Stimulated activated effector memory CD8-positive, alpha-beta T cell treated with anti-CD3 and anti-CD28 coated beads, Interleukin-12 subunit alpha, Interleukin-12 subunit beta, amount 100 ng/mL, for 72 hours (primary cell): ENCODE results near the gene TNIK.

Experiments used
- ATAC-seq: fragments of 150-1000 bp; cut with Tn5 transposase; 2 replicates; pipeline ENCODE4 v1.10.0; 2021
- DNase-seq, 2 donors: peaks; one replicate each; pipeline ENCODE4 v3.0.0; 2021 to 2022; ENCODE audit warnings: low spot score in 2 of 2
- H3K27ac Mint-ChIP-seq: one replicate; pipeline ENCODE4 v1.8.0; 2022; ENCODE audit warnings: mild to moderate bottlenecking, mixed read lengths
- H3K36me3 Mint-ChIP-seq: one replicate; pipeline ENCODE4 v1.8.0; 2022; ENCODE audit warnings: mild to moderate bottlenecking, mixed read lengths
- H3K4me1 Mint-ChIP-seq: one replicate; pipeline ENCODE4 v1.8.0; 2022; ENCODE audit warnings: mixed read lengths
- H3K4me3 Mint-ChIP-seq: one replicate; pipeline ENCODE4 v1.8.0; 2022; ENCODE audit warnings: mild to moderate bottlenecking, mixed read lengths
- H3K9me3 Mint-ChIP-seq: one replicate; pipeline ENCODE4 v1.8.0; 2022; ENCODE audit warnings: mixed read lengths

TNIK gene

DNA sequence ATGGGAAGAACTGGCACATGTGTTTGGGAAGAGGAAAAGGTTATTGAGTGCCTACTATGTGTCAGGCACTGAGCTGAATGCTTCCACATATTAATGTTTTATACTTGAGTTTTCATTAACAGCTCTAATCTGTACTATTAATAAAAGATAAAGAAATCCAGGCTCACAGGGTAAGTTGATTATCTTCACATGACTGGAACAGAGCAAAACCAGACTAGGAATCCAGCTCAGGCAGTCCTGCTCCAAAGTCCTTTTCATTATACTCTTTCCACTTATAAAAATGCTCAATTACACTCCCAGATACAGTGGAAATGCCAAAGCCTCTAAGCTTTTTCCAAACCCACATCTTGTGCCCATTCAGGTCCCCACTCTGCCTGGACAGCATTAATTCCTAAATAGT is 97.6 kb downstream of the TNIK start:
- peak overlapping the region; percentile 33 for H3K27ac Mint-ChIP-seq
- no peak overlapping the region for H3K4me3 Mint-ChIP-seq
- H3K9me3 Mint-ChIP-seq: no peaks in the 10 kb centered on the region
- ATAC-seq (no peak), DNase-seq (no peak)
- H3K36me3 Mint-ChIP-seq: peaks cover 2% of the 10 kb centered on the region
- peaks cover 41% of the 10 kb centered on the region for H3K4me1 Mint-ChIP-seq

DNA sequence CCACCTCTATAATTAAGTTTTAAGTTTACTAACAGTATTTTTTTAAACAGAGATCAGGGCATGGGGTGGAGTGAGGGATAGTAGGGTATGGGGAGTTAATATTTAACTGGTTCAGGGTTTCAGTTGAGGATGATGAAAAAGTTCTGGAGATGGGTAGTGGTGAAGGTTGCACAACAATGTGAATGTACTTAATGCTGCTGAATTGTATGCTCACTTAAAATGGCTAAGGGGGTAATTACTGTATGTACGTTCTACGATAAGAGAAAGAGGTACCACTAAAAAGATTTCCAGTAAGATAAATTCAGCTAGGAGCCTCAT is 101.4 kb downstream of the TNIK start:
- H3K36me3 Mint-ChIP-seq: peaks cover 4% of the 10 kb centered on the region
- no peak for ATAC-seq
- DNase-seq: no peak
- H3K27ac Mint-ChIP-seq: peak overlapping the region; percentile 18
- H3K4me3 Mint-ChIP-seq: no peak overlapping the region
- peaks cover 61% of the 10 kb centered on the region for H3K4me1 Mint-ChIP-seq
- H3K9me3 Mint-ChIP-seq: no peaks in the 10 kb centered on the region

DNA sequence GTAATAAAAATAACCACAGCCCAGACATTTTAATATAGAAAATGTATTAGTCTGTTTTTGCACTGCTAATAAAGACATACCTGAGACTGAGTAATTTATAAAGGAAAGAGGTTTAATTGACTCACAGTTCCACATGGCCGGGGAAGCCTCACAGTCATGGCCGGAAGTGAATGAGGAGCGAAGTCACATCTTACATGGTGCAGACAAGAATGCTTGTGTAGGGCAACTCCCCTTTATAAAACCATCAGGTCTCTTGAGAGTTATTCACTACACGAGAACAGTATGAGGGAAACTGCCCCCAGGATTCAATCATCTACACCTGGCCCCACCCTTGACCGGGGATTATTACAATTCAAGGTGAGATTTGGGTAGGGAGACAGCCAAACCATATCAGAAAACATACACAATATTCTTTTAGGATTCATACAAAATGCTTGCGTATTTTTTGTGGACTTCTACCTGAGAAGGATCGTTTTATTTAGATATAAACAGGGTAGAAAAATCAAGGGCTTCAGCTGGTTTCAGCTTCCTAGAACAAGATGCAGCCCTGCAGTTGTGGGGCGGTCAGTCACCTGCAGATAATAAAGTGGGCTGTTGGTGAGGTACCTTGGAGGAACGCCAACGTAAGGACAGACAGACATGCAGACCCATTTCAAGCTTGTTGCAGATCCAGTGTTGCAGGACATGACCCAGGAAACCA is 101.9 kb downstream of the TNIK start:
- no peak for ATAC-seq

DNA sequence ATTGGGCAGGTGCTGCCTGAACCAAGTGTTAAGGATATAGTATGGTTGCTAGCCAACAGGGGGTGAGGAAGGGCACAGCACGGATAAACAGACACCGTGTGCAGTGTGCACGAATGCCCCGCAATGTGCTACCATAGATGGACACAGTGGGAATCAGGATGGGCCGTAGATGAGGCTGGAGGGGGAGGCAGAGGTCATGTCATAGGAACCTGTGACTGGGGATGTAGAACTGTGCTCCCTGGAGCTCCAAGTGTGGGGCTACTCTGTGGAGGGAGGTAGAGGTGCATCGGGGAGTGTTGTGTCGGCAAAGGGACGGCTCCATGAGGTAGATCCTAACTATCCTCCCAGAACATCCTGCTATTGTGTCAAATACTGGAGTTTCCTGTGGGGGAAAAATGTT is 102.5 kb downstream of the TNIK start:
- Mint-ChIP-seq H3K4me3 (no peak overlapping the region), H3K36me3 (peaks cover 4% of the 10 kb centered on the region), H3K27ac (no peak overlapping the region), H3K4me1 (peaks cover 49% of the 10 kb centered on the region), H3K9me3 (no peaks in the 10 kb centered on the region)
- ATAC-seq (no peak), DNase-seq (no peak)

More for the DNA sequence above, 101.9 kb downstream of the TNIK start:
- peaks cover 4% of the 10 kb centered on the region for H3K36me3 Mint-ChIP-seq
- no peaks in the 10 kb centered on the region for H3K9me3 Mint-ChIP-seq
- no peak overlapping the region for H3K27ac Mint-ChIP-seq
- H3K4me1 Mint-ChIP-seq: peaks cover 56% of the 10 kb centered on the region
- no peak for DNase-seq
- no peak overlapping the region for H3K4me3 Mint-ChIP-seq

DNA sequence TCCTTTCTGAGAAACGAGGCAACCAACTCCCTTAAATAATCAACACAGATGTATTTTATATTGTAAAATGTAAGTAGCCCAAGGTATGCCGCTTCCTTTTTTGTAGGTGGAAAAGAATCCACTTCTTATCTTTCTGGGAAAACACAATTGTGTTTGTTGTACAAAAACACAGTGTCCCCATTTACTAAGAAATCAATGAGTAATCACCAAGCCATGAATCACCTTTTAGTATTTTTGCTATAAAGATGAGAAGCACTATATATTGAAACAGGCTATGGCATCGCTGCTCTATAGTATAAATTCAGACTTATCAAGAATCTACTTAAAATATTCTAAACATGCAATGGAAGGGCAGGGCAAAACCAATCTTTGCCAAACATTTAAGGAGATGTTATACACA is 104.0 kb downstream of the TNIK start:
- ATAC-seq: no peak
- peaks cover 58% of the 10 kb centered on the region for H3K4me1 Mint-ChIP-seq
- DNase-seq: no peak
- no peaks in the 10 kb centered on the region for H3K9me3 Mint-ChIP-seq
- peaks cover 4% of the 10 kb centered on the region for H3K36me3 Mint-ChIP-seq
- H3K27ac Mint-ChIP-seq: peak overlapping the region; percentile 11
- no peak overlapping the region for H3K4me3 Mint-ChIP-seq

DNA sequence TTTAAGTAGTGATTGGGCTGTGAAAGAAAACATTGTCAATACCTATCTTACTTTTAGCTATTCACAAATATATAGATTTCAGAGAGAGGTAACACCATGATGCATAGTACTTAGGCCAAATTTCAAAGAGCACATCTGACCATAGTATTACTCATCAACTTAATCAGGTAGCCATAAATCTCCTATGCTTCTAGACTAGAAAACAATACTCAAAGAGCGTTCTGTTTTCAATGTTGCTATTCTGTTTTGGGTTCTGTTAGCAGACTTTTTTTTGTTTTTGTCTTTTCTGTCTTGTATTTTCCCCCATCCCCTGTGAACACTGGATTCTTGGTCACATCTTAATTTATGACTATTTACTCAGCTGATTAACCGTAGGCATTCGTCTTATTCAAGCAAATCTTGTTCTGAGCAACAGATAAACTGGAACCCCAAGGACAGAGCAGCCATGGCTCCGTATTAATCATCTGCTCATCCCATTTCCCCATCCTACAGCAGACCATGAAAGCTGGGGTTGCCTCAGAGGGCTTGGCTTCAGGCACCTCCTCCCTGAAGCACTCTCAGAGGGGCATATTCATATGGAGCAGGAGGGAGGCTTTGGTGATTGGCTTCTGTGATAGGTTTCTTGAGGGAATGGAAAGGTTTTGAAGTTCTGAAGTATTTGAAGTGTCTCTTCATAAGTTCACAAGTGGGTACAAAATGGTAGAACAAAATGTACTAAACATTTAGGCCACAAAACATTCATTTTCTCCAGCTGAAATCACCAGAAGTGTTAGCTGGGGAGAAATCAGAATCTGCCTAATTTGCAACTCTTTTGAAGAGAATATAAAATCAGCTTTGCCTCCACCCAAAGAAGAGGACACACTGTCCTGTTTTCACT is 105.3 kb downstream of the TNIK start:
- Mint-ChIP-seq H3K9me3 (no peaks in the 10 kb centered on the region), H3K27ac (no peak overlapping the region), H3K4me1 (peaks cover 52% of the 10 kb centered on the region), H3K4me3 (no peak overlapping the region), H3K36me3 (peaks cover 4% of the 10 kb centered on the region)
- DNase-seq (no peak), ATAC-seq (peak; percentile 42)

DNA sequence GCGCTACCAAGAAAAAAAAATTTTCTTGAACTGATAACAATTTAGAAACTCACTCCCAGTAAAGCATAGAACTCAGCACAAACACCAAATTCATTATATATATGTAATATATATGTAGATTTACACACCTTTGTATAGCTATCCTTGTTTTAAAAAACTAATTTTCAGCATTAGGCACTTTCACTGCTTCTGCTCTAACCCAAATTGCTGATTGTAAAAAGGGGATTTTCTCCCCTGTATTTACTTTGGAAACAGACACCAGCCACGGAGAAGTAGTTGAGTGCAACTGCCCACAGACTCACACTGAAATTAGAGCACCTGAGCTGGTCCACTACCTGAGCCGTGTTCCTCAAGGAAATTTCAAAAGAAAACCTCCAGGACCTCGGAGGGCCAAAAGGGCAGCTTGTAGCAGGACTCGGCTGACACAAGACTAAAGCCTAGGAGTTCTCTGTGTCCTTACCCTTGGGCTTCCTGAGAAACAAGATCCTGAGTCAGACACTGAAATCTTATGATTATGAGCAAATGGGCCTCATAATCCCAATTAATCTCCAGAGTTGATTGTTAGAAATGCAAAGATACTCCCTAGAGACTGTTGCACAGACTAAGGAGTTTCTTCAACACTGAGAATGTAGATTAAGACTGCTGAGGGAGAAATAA is 106.0 kb downstream of the TNIK start:
- H3K4me3 Mint-ChIP-seq: no peak overlapping the region
- DNase-seq: no peak
- H3K4me1 Mint-ChIP-seq: peaks cover 57% of the 10 kb centered on the region
- peaks cover 4% of the 10 kb centered on the region for H3K36me3 Mint-ChIP-seq
- no peaks in the 10 kb centered on the region for H3K9me3 Mint-ChIP-seq
- H3K27ac Mint-ChIP-seq: no peak overlapping the region
- ATAC-seq: no peak

DNA sequence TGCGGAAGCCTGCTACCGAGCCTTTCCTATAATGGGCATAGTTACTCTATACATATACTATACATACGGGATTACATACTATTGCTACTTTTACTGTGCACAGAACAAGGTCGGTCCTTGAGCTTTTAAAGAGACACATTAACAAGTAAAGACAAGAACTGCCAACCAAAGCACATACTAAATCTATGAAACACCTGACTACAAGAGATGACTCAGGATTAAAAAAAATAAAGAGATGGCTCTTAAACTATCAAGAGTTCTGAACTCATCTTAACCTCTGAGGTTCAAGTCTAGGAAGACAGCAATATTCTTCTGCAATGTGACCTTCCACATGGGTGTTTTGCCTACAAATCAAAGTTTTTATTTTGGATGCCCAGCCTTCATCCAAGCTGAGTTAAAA is 106.8 kb downstream of the TNIK start:
- no peak for DNase-seq
- Mint-ChIP-seq H3K9me3 (no peaks in the 10 kb centered on the region), H3K4me3 (no peak overlapping the region), H3K27ac (no peak overlapping the region), H3K4me1 (peaks cover 51% of the 10 kb centered on the region), H3K36me3 (peaks cover 4% of the 10 kb centered on the region)
- no peak for ATAC-seq

DNA sequence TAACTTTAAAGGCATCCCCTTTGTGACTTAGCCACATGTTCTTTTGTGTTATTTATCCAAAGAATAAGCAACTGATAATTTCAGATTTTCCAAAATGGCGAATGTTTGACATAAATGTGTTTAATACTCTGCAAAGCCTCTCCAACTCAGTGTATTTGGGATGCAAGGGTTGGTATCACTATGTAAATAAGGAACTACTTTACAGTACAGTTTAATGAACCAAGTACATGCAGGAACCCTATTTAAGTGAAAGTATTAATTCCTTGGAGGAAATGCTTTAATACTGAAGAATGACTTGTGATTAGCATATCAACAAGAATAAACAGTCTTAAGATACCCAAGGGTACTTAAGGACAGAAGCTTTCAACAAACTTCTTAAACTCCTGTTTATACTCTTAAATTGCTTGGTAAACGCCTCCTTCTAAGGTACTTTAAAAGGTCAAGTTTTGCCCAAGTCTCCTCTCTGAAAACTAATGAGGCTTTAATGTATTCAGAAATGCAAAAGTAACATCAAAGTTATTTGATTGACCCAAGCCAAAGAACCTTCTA is 107.7 kb downstream of the TNIK start:
- peaks cover 49% of the 10 kb centered on the region for H3K4me1 Mint-ChIP-seq

DNA sequence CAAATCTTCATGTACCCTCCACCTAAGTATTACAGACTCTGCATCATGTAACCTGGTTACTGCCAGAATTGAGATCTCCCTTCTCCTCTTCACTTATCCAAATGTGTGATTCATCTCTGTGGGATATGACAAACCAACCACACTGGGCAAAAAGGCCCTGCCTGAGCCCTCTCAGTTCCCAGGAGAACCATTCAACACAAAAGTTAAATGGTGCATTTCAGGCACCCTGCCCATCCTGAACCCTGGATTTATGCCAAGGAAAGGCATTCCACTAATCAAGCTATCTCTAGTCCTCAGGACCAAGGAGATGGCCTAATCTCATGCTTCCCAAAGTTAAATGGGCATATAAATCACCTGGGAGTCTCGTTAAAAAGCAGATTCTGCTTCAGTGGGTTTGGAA is 108.5 kb downstream of the TNIK start:
- H3K4me1 Mint-ChIP-seq: peaks cover 52% of the 10 kb centered on the region
- ATAC-seq: peak; percentile 78
- no peak for DNase-seq

More for the DNA sequence above, 107.7 kb downstream of the TNIK start:
- H3K4me3 Mint-ChIP-seq: no peak overlapping the region
- ATAC-seq (no peak), DNase-seq (no peak)
- no peaks in the 10 kb centered on the region for H3K9me3 Mint-ChIP-seq
- H3K36me3 Mint-ChIP-seq: peaks cover 4% of the 10 kb centered on the region
- H3K27ac Mint-ChIP-seq: no peak overlapping the region

DNA sequence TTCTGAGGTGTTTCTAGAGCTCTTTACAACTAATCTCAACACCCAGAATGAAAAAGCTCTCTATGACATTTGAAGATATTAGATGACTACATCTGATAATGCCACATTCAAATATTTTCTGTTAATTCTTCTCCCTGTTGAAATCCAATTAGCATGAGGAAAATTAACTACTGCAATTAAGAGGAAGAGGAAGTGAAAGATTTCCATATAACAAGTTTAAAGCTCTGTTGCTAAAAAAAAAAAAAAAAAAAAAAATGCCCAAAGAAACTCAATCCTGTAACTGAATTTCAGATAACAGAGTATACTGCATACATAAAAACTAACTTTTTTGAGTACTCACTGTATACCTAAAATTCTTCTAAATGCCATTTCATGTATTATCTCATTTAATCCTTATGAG is 109.8 kb downstream of the TNIK start:
- Mint-ChIP-seq H3K27ac (no peak overlapping the region), H3K36me3 (peaks cover 4% of the 10 kb centered on the region), H3K4me1 (peaks cover 50% of the 10 kb centered on the region), H3K9me3 (no peaks in the 10 kb centered on the region), H3K4me3 (no peak overlapping the region)
- DNase-seq (no peak), ATAC-seq (no peak)

More for the DNA sequence above, 108.5 kb downstream of the TNIK start:
- H3K9me3 Mint-ChIP-seq: no peaks in the 10 kb centered on the region
- no peak overlapping the region for H3K27ac Mint-ChIP-seq
- H3K36me3 Mint-ChIP-seq: peaks cover 4% of the 10 kb centered on the region
- no peak overlapping the region for H3K4me3 Mint-ChIP-seq

DNA sequence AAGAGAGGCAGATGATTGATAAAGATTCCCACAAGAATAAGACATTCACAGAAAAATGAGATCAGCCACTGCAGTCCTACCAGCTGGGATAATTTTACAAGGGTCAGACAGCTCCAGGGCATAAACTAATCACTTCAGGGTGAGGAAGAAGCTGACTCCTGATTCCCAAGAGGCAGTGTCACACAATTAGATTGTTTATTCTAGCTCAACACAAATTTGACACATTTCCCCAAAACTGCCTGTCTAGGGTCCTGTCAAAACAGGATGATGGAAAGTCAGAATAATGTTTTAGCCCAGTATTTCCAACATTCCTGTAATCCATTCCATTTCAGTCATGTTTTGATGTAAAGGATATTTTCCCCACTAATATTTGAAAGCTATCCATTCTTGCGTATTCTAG is 110.8 kb downstream of the TNIK start:
- H3K36me3 Mint-ChIP-seq: no peaks in the 10 kb centered on the region
- no peak for DNase-seq
- ATAC-seq: no peak
- no peak overlapping the region for H3K27ac Mint-ChIP-seq
- no peak overlapping the region for H3K4me3 Mint-ChIP-seq
- peaks cover 50% of the 10 kb centered on the region for H3K4me1 Mint-ChIP-seq
- H3K9me3 Mint-ChIP-seq: no peaks in the 10 kb centered on the region

DNA sequence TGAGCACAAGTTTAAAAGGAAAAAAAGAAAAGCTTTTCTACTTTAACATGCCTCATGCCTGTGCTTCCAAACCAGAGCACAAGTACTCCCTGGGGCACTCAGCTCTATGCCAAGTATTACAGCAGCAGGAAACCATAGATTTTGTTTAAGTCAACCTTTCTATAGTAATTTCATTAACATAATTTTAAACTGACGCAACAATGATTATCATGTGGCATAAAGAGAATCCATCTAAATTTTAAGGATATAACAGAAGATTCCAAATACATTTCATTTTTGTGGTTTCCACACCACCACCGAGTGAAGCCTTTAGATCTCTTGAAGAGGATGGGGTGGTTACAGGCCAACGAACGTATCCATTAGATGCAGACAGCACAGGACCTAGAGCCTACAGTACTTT is 112.1 kb downstream of the TNIK start:
- Mint-ChIP-seq H3K27ac (no peak overlapping the region), H3K4me3 (peak overlapping the region; percentile 5)

DNA sequence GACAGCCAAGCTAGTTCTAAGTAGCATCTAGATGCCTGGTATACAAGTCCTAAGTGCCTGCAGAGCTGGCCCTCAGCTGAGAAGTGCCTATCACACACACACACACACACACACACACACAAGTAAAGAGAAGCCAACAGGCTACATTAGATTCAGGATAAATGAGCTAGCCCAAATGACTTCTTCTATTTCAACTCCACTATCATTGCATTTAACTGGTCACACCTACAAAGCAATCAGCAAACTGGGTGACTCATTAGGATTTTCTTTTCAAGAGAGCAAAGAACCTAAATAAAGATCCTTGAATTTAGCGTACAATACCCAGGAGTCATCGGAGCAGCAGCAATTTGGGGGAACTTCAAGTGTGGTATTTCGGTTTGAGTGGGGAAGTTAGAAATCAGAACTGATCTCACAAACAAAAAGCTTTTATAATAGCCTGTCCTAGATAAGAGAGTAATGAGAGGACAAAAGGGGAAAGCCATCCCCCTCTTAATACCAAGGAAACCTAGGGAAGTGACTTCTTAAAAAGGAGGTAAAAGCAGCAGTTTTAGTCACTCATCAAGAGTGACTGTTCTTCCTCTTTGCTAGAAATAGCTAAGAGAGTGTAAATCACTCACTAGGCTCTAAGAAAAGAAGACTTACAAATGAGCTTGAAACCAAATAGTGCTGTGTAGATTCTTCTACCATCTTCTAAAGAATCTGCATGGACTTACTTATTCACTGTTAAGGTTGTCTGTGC is 112.7 kb downstream of the TNIK start:
- H3K36me3 Mint-ChIP-seq: no peaks in the 10 kb centered on the region
- peak; percentile 69 for ATAC-seq
- peaks cover 3% of the 10 kb centered on the region for H3K9me3 Mint-ChIP-seq
- H3K4me3 Mint-ChIP-seq: peak overlapping the region; percentile 5
- H3K27ac Mint-ChIP-seq: peak overlapping the region; percentile 18
- peaks cover 69% of the 10 kb centered on the region for H3K4me1 Mint-ChIP-seq
- no peak for DNase-seq

More for the DNA sequence above, 112.1 kb downstream of the TNIK start:
- Mint-ChIP-seq H3K4me1 (peaks cover 63% of the 10 kb centered on the region), H3K9me3 (no peaks in the 10 kb centered on the region), H3K36me3 (no peaks in the 10 kb centered on the region)
- DNase-seq (no peak), ATAC-seq (no peak)
